Measurements from ENCODE around the gene CAMKMT. TPM values are rescaled to one million over a fixed set of nuclear protein-coding genes. Genes with fewer than 3 reads are reported as not detected.

The CAMKMT gene
- total RNA-seq, 5 donors from 2014 or later (not counting 1 experiment from before 2014, with no cell fraction given), result 11.9 to 20.2 (median 16.5) TPM

DNA sequence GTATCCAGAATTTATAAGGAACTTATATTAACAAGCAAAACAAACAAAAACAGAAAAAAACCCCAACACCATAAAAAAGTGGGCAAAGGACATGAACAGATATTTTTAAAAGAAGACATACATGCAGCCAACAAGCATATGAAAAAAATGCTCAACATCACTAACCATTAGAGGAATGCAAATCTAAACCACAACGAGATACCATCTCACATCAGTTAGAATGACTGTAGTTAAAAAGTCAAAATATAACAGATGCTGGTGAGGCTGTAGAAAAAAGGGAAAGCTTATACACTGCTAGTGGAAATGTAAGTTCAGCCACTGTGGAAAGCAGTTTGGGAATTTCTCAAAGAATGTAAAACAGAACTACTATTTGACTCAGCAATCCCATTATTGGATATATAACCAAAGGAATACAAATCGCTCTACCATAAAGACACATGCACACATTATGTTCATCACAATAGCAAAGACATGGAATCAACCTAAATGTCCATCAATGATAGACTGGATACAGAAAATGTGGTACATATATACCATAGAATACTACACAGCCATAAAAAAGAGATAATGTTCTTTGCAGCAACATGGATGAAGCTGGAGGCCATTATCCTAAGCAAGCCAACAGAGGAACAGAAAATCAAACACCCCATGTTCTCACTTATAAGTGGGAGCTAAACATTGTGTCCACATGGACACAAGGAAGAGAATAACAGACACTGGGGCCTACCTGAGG is 25.8 kb upstream of the CAMKMT start:
- Histone ChIP-seq H3K27ac (ENCODE audit: low read length) (no peak overlapping the region), H3K4me3 (ENCODE audit: control insufficient read depth in 1 of 2, extremely low read depth in 1 of 2, low read length in 1 of 2) (no peak overlapping the region), H3K9me3 (no peaks in the 10 kb centered on the region), H3K36me3 (ENCODE audit: control insufficient read depth in 2 of 2, extremely low read depth in 1 of 2, insufficient read depth in 1 of 2, low read length in 1 of 2) (peaks cover 23 to 46% of the 10 kb centered on the region in 2 donors), H3K27me3 (replicated peaks in 1 of 2; ENCODE audit: control insufficient read depth in 2 of 2, extremely low read depth in 1 of 2, insufficient read depth in 2 of 2, low read length in 1 of 2) (no peaks in the 10 kb centered on the region), H3K4me1 (ENCODE audit: control insufficient read depth in 1 of 2, extremely low read depth in 1 of 2, insufficient read depth in 2 of 2, low read length in 2 of 2) (no peaks in the 10 kb centered on the region)
- POLR2A ChIA-PET, result interaction anchor here in 1 of 2 donors (0.6 to 1.1 kb wide), 2 partner anchors 25 to 48 kb away, joined by 3 read pairs; partner anchors contain the start of genes CAMKMT and PREPL
- Mint-ChIP-seq H3K36me3 (peaks cover 65% of the 10 kb centered on the region), H3K27ac (no peak overlapping the region), H3K4me1 (peaks cover 12 to 17% (median 15%) of the 10 kb centered on the region in 3 donors), H3K9me3 (no peaks in the 10 kb centered on the region), H3K27me3 (no peaks in the 10 kb centered on the region), H3K4me3 (no peak overlapping the region)
- DNase-seq (no peak), ATAC-seq (replicated peaks in 1 of 4) (no peak)
- no CpG with 5 or more reads among the region's 2 CpGs for WGBS (ENCODE audit: insufficient coverage)
- CTCF ChIA-PET, result interaction anchor here in 1 of 2 donors (0.6 kb wide), 1 partner anchor 1518 kb away, joined by 6 read pairs; no protein-coding TSS in a partner anchor

- DNase-seq, result peak in 28 of 35 experiments; percentile 5 to 59 (median 16)
- Histone ChIP-seq H3K4me3 (ENCODE audit: control insufficient read depth in 1 of 2, extremely low read depth in 1 of 2, low read length in 1 of 2) (no peak overlapping the region), H3K9me3 (no peaks in the 10 kb centered on the region), H3K27me3 (replicated peaks in 1 of 2; ENCODE audit: control insufficient read depth in 2 of 2, extremely low read depth in 1 of 2, insufficient read depth in 2 of 2, low read length in 1 of 2) (no peaks in the 10 kb centered on the region), H3K4me1 (ENCODE audit: control insufficient read depth in 1 of 2, extremely low read depth in 1 of 2, insufficient read depth in 2 of 2, low read length in 2 of 2) (no peaks in the 10 kb centered on the region), H3K36me3 (ENCODE audit: control insufficient read depth in 2 of 2, extremely low read depth in 1 of 2, insufficient read depth in 1 of 2, low read length in 1 of 2) (peaks cover 15 to 35% of the 10 kb centered on the region in 2 donors), H3K27ac (ENCODE audit: low read length) (no peak overlapping the region)
- ATAC-seq (replicated peaks in 1 of 4), result peak in 2 of 4 experiments; percentile 19 to 72
- CTCF ChIA-PET, result interaction anchor here (0.7 to 2.5 kb wide), 13 partner anchors 12 to 299 kb away, joined by 3 to 13 read pairs (median 5); partner anchors contain the start of gene CAMKMT (in 1 of the 2)
- H3K36me3 Mint-ChIP-seq, result peaks cover 31% of the 10 kb centered on the region
- no peaks in the 10 kb centered on the region for H3K27me3 Mint-ChIP-seq
- no peaks in the 10 kb centered on the region for H3K9me3 Mint-ChIP-seq
- POLR2A ChIA-PET, result interaction anchor here in 1 of 2 donors (0.6 to 1.2 kb wide), 3 partner anchors 10 to 85 kb away, joined by 3 read pairs; partner anchors contain the start of genes CAMKMT and PREPL
- no peak overlapping the region for H3K4me3 Mint-ChIP-seq
- no CpG with 5 or more reads among the region's 1 CpG for WGBS (ENCODE audit: insufficient coverage)
- H3K4me1 Mint-ChIP-seq, result peaks cover 3 to 9% (median 8%) of the 10 kb centered on the region in 3 donors
- no peak overlapping the region for H3K27ac Mint-ChIP-seq
Observed at GRCh38 chr2:44342854-44343253, 18.9 kb upstream of the CAMKMT start.

GRCh38 chr2:44347526-44347925 is 14.2 kb upstream of the CAMKMT start:
- Mint-ChIP-seq H3K27me3 (no peaks in the 10 kb centered on the region), H3K9me3 (no peaks in the 10 kb centered on the region), H3K36me3 (peaks cover 16% of the 10 kb centered on the region), H3K4me3 (no peak overlapping the region), H3K4me1 (peaks cover 26 to 30% (median 28%) of the 10 kb centered on the region in 3 donors), H3K27ac (no peak overlapping the region)
- no CpG with 5 or more reads among the region's 2 CpGs for WGBS (ENCODE audit: insufficient coverage)
- Histone ChIP-seq H3K4me1 (ENCODE audit: control insufficient read depth in 1 of 2, extremely low read depth in 1 of 2, insufficient read depth in 2 of 2, low read length in 2 of 2) (no peaks in the 10 kb centered on the region), H3K27me3 (replicated peaks in 1 of 2; ENCODE audit: control insufficient read depth in 2 of 2, extremely low read depth in 1 of 2, insufficient read depth in 2 of 2, low read length in 1 of 2) (no peaks in the 10 kb centered on the region), H3K36me3 (ENCODE audit: control insufficient read depth in 2 of 2, extremely low read depth in 1 of 2, insufficient read depth in 1 of 2, low read length in 1 of 2) (peaks cover 3 to 14% of the 10 kb centered on the region in 2 donors), H3K4me3 (ENCODE audit: control insufficient read depth in 1 of 2, extremely low read depth in 1 of 2, low read length in 1 of 2) (no peak overlapping the region), H3K27ac (ENCODE audit: low read length) (no peak overlapping the region), H3K9me3 (no peaks in the 10 kb centered on the region)
- CTCF ChIA-PET, result interaction anchor here (1.0 to 1.3 kb wide), 2 partner anchors 12 to 45 kb away, joined by 3 to 4 read pairs; no protein-coding TSS in a partner anchor
- POLR2A ChIA-PET, result interaction anchor here in 1 of 2 donors (1.4 kb wide), 1 partner anchor 14 kb away, joined by 6 read pairs; the partner anchor contains the start of genes CAMKMT and PREPL
- ATAC-seq (replicated peaks in 1 of 4), result no peak
- no peak for DNase-seq

GRCh38 chr2:44348400-44348799 is 13.3 kb upstream of the CAMKMT start:
- H3K4me3 Mint-ChIP-seq, result no peak overlapping the region
- CTCF ChIA-PET, result interaction anchor here in 1 of 2 donors (1.3 kb wide), 1 partner anchor 11 kb away, joined by 3 read pairs; no protein-coding TSS in a partner anchor
- peaks cover 3 to 10% of the 10 kb centered on the region in 2 donors for H3K36me3 ChIP-seq (ENCODE audit: control insufficient read depth in 2 of 2, extremely low read depth in 1 of 2, insufficient read depth in 1 of 2, low read length in 1 of 2)
- no peak for DNase-seq
- ATAC-seq (replicated peaks in 1 of 4), result no peak
- WGBS (ENCODE audit: insufficient coverage), result 100% methylated on average over 1 of the region's 2 CpGs
- H3K27me3 ChIP-seq (replicated peaks in 1 of 2; ENCODE audit: control insufficient read depth in 2 of 2, extremely low read depth in 1 of 2, insufficient read depth in 2 of 2, low read length in 1 of 2), result no peaks in the 10 kb centered on the region
- peaks cover 22 to 29% (median 29%) of the 10 kb centered on the region in 3 donors for H3K4me1 Mint-ChIP-seq
- H3K27ac ChIP-seq (ENCODE audit: low read length), result no peak overlapping the region
- no peaks in the 10 kb centered on the region for H3K4me1 ChIP-seq (ENCODE audit: control insufficient read depth in 1 of 2, extremely low read depth in 1 of 2, insufficient read depth in 2 of 2, low read length in 2 of 2)
- H3K27me3 Mint-ChIP-seq, result no peaks in the 10 kb centered on the region
- H3K9me3 Mint-ChIP-seq, result no peaks in the 10 kb centered on the region
- no peak overlapping the region for H3K4me3 ChIP-seq (ENCODE audit: control insufficient read depth in 1 of 2, extremely low read depth in 1 of 2, low read length in 1 of 2)
- no peaks in the 10 kb centered on the region for H3K9me3 ChIP-seq
- peaks cover 13% of the 10 kb centered on the region for H3K36me3 Mint-ChIP-seq
- no peak overlapping the region for H3K27ac Mint-ChIP-seq
- POLR2A ChIA-PET, result interaction anchor here (0.6 to 1.0 kb wide), 4 partner anchors 11 to 387 kb away, joined by 3 to 5 read pairs (median 4); partner anchors contain the start of gene CAMKMT (in 1 of the 2)

GRCh38 chr2:44349506-44349905 is 12.2 kb upstream of the CAMKMT start:
- peaks cover 3 to 4% of the 10 kb centered on the region in 2 donors for H3K36me3 ChIP-seq (ENCODE audit: control insufficient read depth in 2 of 2, extremely low read depth in 1 of 2, insufficient read depth in 1 of 2, low read length in 1 of 2)
- CTCF ChIA-PET, result interaction anchor here (0.6 to 1.1 kb wide), 3 partner anchors 10 to 130 kb away, joined by 3 to 4 read pairs (median 3); no protein-coding TSS in a partner anchor
- H3K4me1 ChIP-seq (ENCODE audit: control insufficient read depth in 1 of 2, extremely low read depth in 1 of 2, insufficient read depth in 2 of 2, low read length in 2 of 2), result no peaks in the 10 kb centered on the region
- Mint-ChIP-seq H3K27me3 (no peaks in the 10 kb centered on the region), H3K4me1 (peaks cover 29 to 36% (median 33%) of the 10 kb centered on the region in 3 donors), H3K4me3 (no peak overlapping the region), H3K9me3 (no peaks in the 10 kb centered on the region), H3K36me3 (peaks cover 13% of the 10 kb centered on the region), H3K27ac (no peak overlapping the region)
- ATAC-seq (replicated peaks in 1 of 4), result no peak
- no peak for DNase-seq
- POLR2A ChIA-PET, result interaction anchor here in 1 of 2 donors (0.6 kb wide), 1 partner anchor 24 kb away, joined by 4 read pairs; no protein-coding TSS in a partner anchor
- H3K27me3 ChIP-seq (replicated peaks in 1 of 2; ENCODE audit: control insufficient read depth in 2 of 2, extremely low read depth in 1 of 2, insufficient read depth in 2 of 2, low read length in 1 of 2), result no peaks in the 10 kb centered on the region
- H3K4me3 ChIP-seq (ENCODE audit: control insufficient read depth in 1 of 2, extremely low read depth in 1 of 2, low read length in 1 of 2), result no peak overlapping the region
- WGBS (ENCODE audit: insufficient coverage), result no CpG with 5 or more reads among the region's 10 CpGs
- no peaks in the 10 kb centered on the region for H3K9me3 ChIP-seq
- no peak overlapping the region for H3K27ac ChIP-seq (ENCODE audit: low read length)

DNA sequence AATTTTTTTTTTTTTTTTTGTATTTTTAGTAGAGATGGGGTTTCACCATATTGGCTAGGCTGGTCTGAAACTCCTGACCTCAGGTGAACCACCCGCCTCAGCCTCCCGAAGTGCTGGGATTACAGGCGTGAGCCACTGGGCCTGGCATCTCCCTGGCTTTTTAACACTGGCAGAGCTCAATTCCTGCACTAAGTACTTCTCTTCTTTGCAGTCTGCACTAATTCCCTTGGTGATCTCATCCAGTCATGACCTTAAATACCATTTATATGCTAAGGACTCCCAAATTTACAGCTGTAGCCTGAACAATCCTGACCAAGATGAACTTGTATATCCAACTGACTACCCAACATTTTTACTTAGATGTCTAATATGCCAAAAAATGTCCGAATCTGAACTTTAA is 10.7 kb upstream of the CAMKMT start:
- H3K27me3 Mint-ChIP-seq, result no peaks in the 10 kb centered on the region
- no peaks in the 10 kb centered on the region for H3K9me3 Mint-ChIP-seq
- ChIA-PET CTCF (interaction anchor here (0.6 to 0.7 kb wide), 4 partner anchors 11 to 676 kb away, joined by 3 read pairs; no protein-coding TSS in a partner anchor), POLR2A (no interaction called here)
- no peak overlapping the region for H3K27ac Mint-ChIP-seq
- no peak overlapping the region for H3K4me3 Mint-ChIP-seq
- no peak overlapping the region for H3K4me3 ChIP-seq (ENCODE audit: control insufficient read depth in 1 of 2, extremely low read depth in 1 of 2, low read length in 1 of 2)
- DNase-seq, result no peak
- no peak for ATAC-seq (replicated peaks in 1 of 4)
- peaks cover 36 to 41% (median 41%) of the 10 kb centered on the region in 3 donors for H3K4me1 Mint-ChIP-seq
- H3K36me3 ChIP-seq (ENCODE audit: control insufficient read depth in 2 of 2, extremely low read depth in 1 of 2, insufficient read depth in 1 of 2, low read length in 1 of 2), result peaks cover 0 to 3% of the 10 kb centered on the region in 2 donors
- peaks cover 18% of the 10 kb centered on the region for H3K36me3 Mint-ChIP-seq
- no peaks in the 10 kb centered on the region for H3K9me3 ChIP-seq
- no peak overlapping the region for H3K27ac ChIP-seq (ENCODE audit: low read length)
- 100% methylated on average over 4 of the region's 4 CpGs for WGBS (ENCODE audit: insufficient coverage)
- no peaks in the 10 kb centered on the region for H3K27me3 ChIP-seq (replicated peaks in 1 of 2; ENCODE audit: control insufficient read depth in 2 of 2, extremely low read depth in 1 of 2, insufficient read depth in 2 of 2, low read length in 1 of 2)
- H3K4me1 ChIP-seq (ENCODE audit: control insufficient read depth in 1 of 2, extremely low read depth in 1 of 2, insufficient read depth in 2 of 2, low read length in 2 of 2), result no peaks in the 10 kb centered on the region

All from T-cell (primary cell).